DND-41 (cell line): Measurements from ENCODE around the gene TNFAIP2.

Source experiments
- ATAC-seq: fragments of 200-7000 bp; cut with Tn5 transposase; 3 replicates; pipeline ENCODE4 v1.9.1; 2021; ENCODE audit warnings: low read depth; ENCODE audit not compliant: insufficient read depth
- DNase-seq: peaks from one replicate; pipeline ENCODE4 v3.0.0-alpha.2; 2020
- H2AFZ ChIP-seq: 2 replicates; pipeline ENCODE4 v1.6.0; 2012; ENCODE audit warnings: low read depth, low read length
- H3K27ac ChIP-seq: 2 replicates; pipeline ENCODE4 v1.5.1; 2012; ENCODE audit warnings: low read length, inconsistent platforms
- H3K27me3 ChIP-seq: fragments of 200-600 bp; sonication (generic); 2 replicates; pipeline ENCODE4 v1.6.0; 2012; ENCODE audit warnings: low read length, mild to moderate bottlenecking, inconsistent platforms; ENCODE audit not compliant: insufficient read depth, poor library complexity
- H3K36me3 ChIP-seq: 2 replicates; pipeline ENCODE4 v1.5.1; 2012; ENCODE audit warnings: low read length, inconsistent platforms; ENCODE audit not compliant: insufficient read depth
- H3K4me1 ChIP-seq: 2 replicates; pipeline ENCODE4 v1.5.1; 2012; ENCODE audit warnings: mild to moderate bottlenecking, low read length; ENCODE audit not compliant: insufficient read depth
- H3K4me2 ChIP-seq: 2 replicates; pipeline ENCODE4 v1.6.0; 2012; ENCODE audit warnings: mild to moderate bottlenecking, moderate library complexity, low read length, inconsistent platforms; ENCODE audit not compliant: insufficient read depth
- H3K4me3 ChIP-seq, 2 experiments: fragments of 200-600 bp in 1 of 2; shearing (Covaris generic) in 1 of 2; 2 replicates each; pipeline ENCODE4 v1.5.1; 2012 to 2016; ENCODE audit warnings: inconsistent platforms in 2 of 2, low read length in 2 of 2, mild to moderate bottlenecking in 2 of 2, low read depth in 1 of 2, moderate library complexity in 1 of 2
- H3K79me2 ChIP-seq: 2 replicates; pipeline ENCODE4 v1.6.0; 2012; ENCODE audit warnings: low read length, inconsistent platforms; ENCODE audit not compliant: insufficient read depth
- H3K9ac ChIP-seq: 2 replicates; pipeline ENCODE4 v1.6.0; 2012; ENCODE audit warnings: low read depth, mild to moderate bottlenecking, inconsistent platforms, low read length, moderate library complexity
- H3K9me3 ChIP-seq: 2 replicates; pipeline ENCODE4 v1.5.1; 2012; ENCODE audit warnings: low read length, moderate library complexity, mild to moderate bottlenecking, inconsistent platforms; ENCODE audit not compliant: insufficient read depth, severe bottlenecking
- H4K20me1 ChIP-seq: 2 replicates; pipeline ENCODE4 v1.6.0; 2012; ENCODE audit warnings: low read length; ENCODE audit not compliant: insufficient read depth
- EZH2 ChIP-seq: IDR thresholded peaks from 3 replicates; pipeline ENCODE4 v1.6.1; 2012; ENCODE audit warnings: borderline replicate concordance, low read depth, mild to moderate bottlenecking, moderate library complexity, low read length, inconsistent platforms; ENCODE audit not compliant: severe bottlenecking
- TF ChIP-seq, protein P1 (sequence below): IDR thresholded peaks from 2 replicates; pipeline ENCODE4 v1.5.1; 2012; ENCODE audit warnings: borderline replicate concordance, low read length, moderate library complexity, mild to moderate bottlenecking; ENCODE audit not compliant: poor library complexity, severe bottlenecking; ENCODE audit errors: extremely low read depth

The TNFAIP2 gene, protein sequence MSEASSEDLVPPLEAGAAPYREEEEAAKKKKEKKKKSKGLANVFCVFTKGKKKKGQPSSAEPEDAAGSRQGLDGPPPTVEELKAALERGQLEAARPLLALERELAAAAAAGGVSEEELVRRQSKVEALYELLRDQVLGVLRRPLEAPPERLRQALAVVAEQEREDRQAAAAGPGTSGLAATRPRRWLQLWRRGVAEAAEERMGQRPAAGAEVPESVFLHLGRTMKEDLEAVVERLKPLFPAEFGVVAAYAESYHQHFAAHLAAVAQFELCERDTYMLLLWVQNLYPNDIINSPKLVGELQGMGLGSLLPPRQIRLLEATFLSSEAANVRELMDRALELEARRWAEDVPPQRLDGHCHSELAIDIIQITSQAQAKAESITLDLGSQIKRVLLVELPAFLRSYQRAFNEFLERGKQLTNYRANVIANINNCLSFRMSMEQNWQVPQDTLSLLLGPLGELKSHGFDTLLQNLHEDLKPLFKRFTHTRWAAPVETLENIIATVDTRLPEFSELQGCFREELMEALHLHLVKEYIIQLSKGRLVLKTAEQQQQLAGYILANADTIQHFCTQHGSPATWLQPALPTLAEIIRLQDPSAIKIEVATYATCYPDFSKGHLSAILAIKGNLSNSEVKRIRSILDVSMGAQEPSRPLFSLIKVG

DNA sequence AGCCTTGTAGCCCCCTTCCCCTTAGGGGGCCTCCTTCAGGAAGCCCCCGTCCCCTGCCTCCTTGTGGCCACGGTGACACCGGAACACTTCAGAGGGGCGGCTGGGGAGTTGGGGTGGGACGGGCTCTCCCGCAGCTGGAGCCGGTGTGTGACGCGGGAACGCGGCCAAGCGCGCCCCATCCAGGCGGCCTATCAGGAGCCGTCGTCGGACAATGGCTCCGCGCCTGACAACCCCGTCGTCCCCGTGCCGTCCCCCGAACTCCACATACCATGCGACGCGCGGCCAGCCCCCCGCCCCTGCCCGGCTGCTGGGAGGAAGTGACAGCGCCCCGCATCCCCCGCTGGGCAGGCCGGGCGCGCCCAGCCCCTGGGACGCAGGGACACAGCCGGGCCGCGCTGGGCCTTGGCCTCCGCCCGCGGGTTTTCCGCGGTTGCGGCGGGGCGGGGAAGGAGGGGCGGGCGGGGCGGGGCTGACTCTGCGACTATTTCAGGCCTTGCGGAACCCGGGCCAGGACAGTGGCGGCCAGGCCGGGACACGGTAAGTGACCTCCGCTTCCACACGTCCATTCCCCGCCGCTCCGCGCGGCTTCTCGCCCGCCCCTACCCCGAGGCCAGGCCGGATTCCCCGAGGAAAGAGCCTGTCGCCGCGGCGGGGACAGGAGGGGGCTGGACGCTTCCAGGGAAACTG, at the start of gene TNFAIP2:
Gene TNFAIP2 (plus strand): TSS at position 515 of the 687 bp plus-strand sequence. CDS start 2,997 bp downstream, outside the sequence.
- Histone ChIP-seq H3K4me3 (no peak within 1 kb of the TSS), H3K4me1 (no peaks in the 10 kb centered on the region), H3K4me2 (no peak within 1 kb of the TSS), H3K9ac (no peak within 1 kb of the TSS), H3K9me3 (no peaks in the 10 kb centered on the region), H4K20me1 (peaks cover 12% of the 10 kb centered on the region; the same call in 1 of the 2 replicates), H3K36me3 (no peaks in the 10 kb centered on the region), H2AFZ (no peak within 1 kb of the TSS), H3K27ac (no peak within 1 kb of the TSS), H3K79me2 (no peaks in the 10 kb centered on the region), H3K27me3 (peaks cover 12% of the 10 kb centered on the region)
- no peak for DNase-seq
- TF ChIP-seq, protein P1, sequence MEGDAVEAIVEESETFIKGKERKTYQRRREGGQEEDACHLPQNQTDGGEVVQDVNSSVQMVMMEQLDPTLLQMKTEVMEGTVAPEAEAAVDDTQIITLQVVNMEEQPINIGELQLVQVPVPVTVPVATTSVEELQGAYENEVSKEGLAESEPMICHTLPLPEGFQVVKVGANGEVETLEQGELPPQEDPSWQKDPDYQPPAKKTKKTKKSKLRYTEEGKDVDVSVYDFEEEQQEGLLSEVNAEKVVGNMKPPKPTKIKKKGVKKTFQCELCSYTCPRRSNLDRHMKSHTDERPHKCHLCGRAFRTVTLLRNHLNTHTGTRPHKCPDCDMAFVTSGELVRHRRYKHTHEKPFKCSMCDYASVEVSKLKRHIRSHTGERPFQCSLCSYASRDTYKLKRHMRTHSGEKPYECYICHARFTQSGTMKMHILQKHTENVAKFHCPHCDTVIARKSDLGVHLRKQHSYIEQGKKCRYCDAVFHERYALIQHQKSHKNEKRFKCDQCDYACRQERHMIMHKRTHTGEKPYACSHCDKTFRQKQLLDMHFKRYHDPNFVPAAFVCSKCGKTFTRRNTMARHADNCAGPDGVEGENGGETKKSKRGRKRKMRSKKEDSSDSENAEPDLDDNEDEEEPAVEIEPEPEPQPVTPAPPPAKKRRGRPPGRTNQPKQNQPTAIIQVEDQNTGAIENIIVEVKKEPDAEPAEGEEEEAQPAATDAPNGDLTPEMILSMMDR = no peak
- no peak for TF ChIP-seq EZH2
- no peak for ATAC-seq

DNA sequence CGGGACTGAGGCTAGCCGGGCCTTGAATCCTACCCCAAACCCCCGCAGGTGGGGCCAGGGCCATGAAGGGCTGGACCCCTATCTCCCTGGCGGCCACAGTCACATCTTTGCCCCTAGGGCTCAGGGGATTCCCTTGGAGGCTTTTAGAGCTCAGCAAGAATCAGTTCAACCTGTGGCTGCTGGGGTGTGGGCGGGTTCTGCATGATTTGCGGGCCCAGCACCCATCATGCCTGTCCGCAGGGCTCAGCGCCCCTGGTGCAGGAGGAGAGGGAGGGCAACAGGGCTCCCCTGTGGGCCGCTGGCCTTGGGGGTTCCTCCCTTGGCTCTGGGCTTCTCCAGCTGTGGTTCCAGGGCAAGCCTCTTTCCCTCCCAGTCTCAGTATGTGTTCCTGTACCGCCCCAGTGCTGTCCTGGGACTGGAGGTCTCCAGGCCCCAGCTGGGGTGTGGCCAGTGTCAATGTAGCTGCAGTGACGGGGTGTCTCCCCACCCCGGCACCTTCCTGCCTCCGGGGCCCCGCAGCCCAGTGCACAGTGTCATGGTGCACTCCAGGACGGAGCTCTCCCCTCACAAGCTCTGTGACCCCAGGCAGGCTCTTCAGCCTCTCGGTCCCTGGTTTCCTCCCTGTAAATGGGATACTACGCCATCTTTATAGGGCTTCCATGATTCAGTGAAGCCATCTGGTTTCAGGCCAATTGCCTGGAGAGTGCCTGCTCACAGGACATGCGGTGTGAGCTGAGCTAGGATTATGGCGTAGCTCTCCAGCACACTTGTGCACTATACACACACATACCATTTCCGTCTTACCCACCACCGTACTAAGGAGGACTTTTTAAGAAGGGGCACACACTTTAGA, 49.2 kb upstream of the TNFAIP2 start:
- no peak overlapping the region for H2AFZ ChIP-seq
- no peaks in the 10 kb centered on the region for H3K79me2 ChIP-seq
- no peak overlapping the region for H3K27ac ChIP-seq
- H3K9me3 ChIP-seq = no peaks in the 10 kb centered on the region
- H3K4me1 ChIP-seq = peaks cover 11% of the 10 kb centered on the region
- DNase-seq (no peak), ATAC-seq (no peak)
- TF ChIP-seq, protein P1 = no peak
- no peak for TF ChIP-seq EZH2
- H3K27me3 ChIP-seq = peaks cover 9% of the 10 kb centered on the region
- no peak overlapping the region for H3K4me3 ChIP-seq
- no peaks in the 10 kb centered on the region for H3K36me3 ChIP-seq
- no peak overlapping the region for H3K9ac ChIP-seq
- no peak overlapping the region for H3K4me2 ChIP-seq
- H4K20me1 ChIP-seq = peaks cover 3% of the 10 kb centered on the region; the same call in 1 of the 2 replicates

DNA sequence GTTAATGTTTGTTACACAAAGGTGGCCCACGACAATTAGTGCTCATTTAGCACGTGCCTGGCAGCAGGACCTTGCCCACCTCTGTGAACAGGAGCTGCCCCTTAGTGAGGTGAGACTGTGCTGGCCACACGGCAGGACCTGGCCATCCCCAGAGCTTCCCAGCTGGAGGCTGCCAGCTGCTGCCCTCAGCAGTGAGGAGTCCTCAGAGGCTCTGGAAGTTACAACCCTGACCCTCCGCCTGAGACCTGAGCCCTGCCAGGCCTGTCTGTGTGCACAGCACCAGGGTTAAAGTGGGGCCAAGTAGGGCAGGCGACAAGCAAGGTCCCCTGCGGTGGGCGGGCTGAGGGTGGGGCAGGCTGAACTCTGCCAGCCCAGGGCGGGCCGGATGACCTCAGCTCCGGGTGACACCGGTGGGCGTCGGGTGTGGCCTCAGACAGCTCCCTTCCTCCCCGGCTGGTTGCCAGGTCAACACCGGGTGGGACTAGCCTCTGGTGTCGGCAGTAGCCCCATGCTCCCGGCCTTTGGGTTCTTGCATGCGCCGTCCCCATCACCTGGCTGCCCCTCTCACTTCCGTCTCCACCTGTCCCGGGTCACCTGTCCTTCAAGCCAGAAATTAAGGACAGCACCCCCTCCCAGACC, 48.4 kb upstream of the TNFAIP2 start:
- no peak for TF ChIP-seq EZH2
- TF ChIP-seq, protein P1 = no peak
- no peak overlapping the region for H3K4me3 ChIP-seq
- ATAC-seq (no peak), DNase-seq (no peak)
- peak overlapping the region; percentile 60 for H3K4me2 ChIP-seq
- H3K27me3 ChIP-seq = peaks cover 9% of the 10 kb centered on the region
- no peak overlapping the region for H3K27ac ChIP-seq
- no peak overlapping the region for H3K9ac ChIP-seq
- H3K36me3 ChIP-seq = no peaks in the 10 kb centered on the region
- H3K4me1 ChIP-seq = peaks cover 11% of the 10 kb centered on the region
- H4K20me1 ChIP-seq = peaks cover 3% of the 10 kb centered on the region; the same call in 1 of the 2 replicates
- no peaks in the 10 kb centered on the region for H3K79me2 ChIP-seq
- H2AFZ ChIP-seq = no peak overlapping the region
- no peaks in the 10 kb centered on the region for H3K9me3 ChIP-seq
